NCI-H2196 treated with DMSO at 0.1 percent for 48 hours (cell line): ENCODE measurements around the gene ATP7A.
"Not testable (repeated sequence)": the region's sequence is repeated elsewhere in the genome, so short reads cannot be mapped to it uniquely, and the experiment has no call there.

Experiments
- DNase-seq: peaks from one replicate; lab custom pipeline; 2025; ENCODE audit not compliant: unreplicated experiment; lab: John Stamatoyannopoulos, UW

ATP7A gene

DNA sequence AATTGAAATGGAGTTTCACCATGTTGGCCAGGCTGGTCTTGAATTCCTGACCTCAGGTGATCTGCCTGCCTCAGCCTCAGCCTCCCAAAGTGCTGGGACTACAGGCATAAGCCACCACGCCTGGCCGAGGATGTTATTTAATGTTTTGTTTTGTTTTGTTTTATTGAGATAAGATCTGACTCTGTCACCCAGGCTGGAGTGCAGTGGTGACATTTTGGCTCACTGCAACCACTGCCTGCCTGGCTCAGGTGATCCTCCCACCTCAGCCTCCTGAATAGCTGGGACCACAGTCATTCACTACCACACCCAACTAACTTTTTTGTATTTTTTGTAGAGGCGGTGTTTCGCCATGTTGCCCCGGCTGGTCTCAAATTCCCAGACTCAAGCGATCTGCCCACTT lies 34.5 kb downstream of the ATP7A start:
- not testable (repeated sequence) for DNase-seq

- DNase-seq = no peak
Measured at GRCh38 chrX:77945910-77946545, 35.5 kb downstream of the ATP7A start.

DNA sequence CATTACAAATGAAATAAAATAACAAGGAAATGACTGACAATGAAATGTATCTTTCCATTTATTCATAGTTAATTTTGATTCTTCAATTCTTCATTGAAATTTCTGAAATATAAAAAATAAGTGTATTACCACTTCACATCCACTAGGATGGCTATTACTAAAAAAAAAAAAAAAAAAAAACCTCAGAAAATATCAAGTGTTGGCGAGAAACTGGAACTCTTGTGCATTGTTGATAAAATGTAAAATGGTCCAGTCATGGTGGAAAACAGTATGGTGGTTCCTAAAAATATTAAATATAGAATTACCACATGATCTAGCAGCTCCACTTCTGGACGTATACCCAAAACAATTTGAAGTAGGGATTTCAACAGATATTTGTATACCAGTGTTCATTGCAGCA lies 36.1 kb downstream of the ATP7A start:
- no peak for DNase-seq

DNA sequence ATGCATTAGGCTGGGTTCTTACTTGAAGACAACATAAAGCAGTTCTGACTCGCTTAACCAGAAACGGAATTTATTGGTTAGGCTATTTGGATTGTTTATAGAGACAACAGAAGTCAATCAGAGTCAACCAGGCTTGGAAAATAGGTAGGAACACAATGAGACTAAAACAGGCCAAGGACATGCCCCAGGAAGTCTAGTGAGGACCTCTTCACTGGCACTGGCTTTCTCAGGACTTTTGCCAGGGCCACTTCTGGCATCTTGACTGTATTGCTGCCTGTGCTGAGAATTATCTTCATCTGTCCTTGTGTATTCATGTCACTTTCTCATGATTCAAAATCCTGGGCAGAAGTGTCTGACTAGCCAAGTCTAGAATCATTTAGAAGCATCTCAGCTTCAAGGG lies 39.3 kb downstream of the ATP7A start:
- no peak for DNase-seq

DNA sequence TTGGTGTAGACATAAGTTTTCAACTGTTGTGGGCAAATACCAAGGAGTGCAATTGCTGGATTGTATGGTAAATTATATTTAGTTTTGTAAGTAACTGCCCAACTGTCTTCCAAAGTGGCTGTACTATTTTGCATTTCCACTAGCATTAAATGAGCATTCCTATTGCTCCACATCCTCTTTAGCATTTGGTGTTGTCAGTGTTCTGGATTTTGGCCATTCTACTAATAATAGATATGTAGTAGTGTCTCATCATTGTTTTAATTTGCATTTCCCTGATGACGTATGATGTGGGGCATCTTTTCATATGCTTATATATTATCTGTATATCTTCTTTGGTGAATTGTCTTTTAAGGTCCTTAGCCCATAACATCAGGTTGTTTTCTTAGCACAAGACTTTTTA lies 41.7 kb downstream of the ATP7A start:
- no peak for DNase-seq

GRCh38 chrX:77953302-77953701 lies 42.8 kb downstream of the ATP7A start:
- no peak for DNase-seq

DNA sequence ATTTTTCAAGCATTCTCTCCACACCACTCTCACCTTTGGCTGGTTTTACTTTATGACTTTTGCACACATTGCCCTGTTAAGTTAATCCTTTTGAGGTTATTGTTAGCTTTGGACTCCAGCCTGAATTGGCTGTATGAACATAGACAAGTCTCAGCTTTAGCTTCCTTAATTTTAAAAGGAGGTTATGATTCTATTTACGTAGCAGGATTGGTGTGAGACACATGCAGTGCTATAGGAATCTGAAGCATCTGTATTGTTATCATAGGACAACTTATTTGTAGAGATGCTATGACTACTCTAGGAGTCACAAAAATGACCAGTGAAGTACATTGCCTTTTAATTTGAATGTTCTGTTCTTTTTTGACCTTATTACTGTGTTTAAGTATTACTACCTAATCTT lies 43.2 kb downstream of the ATP7A start:
- no peak for DNase-seq

DNA sequence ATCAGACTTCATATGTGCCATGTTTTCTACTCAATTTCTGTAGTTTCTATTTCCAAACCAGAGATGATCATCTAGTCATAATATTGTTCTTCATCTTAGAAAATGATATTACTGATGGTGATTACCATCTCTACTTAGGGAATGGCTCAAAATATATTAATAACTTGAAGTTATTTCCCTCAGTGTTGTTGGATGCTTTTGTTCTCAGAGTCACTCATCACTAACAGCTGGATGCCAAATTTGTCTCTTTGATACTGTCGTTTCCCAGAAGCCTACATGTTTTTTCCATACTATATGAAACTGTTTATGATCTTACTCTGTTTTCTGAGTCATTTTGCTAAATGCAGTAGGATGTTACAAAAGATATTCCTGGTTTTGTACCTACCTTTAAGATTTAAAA lies 50.1 kb downstream of the ATP7A start:
- no peak for DNase-seq

GRCh38 chrX:77961063-77961462 lies 50.6 kb downstream of the ATP7A start:
- DNase-seq = no peak

- DNase-seq = no peak
Measured at GRCh38 chrX:77962068-77962902, 51.8 kb downstream of the ATP7A start.

DNA sequence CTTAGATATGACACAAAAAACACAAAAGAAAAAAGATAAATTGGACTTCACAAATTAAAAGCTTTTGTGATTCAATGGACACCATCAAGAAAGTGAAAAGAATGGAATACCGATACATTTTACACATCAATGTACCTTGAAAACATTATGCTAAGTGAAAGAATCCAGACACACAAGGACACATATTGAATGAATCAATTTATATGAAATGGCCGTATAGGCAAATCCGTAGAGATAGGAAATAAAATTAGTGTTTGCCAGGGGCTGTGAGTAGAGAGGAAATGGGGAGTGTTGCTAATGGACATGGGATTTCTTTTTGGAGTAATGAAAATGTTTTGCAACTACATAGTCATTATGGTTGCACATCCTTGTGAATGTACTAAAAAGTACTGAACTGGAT lies 55.9 kb downstream of the ATP7A start:
- no peak for DNase-seq

DNA sequence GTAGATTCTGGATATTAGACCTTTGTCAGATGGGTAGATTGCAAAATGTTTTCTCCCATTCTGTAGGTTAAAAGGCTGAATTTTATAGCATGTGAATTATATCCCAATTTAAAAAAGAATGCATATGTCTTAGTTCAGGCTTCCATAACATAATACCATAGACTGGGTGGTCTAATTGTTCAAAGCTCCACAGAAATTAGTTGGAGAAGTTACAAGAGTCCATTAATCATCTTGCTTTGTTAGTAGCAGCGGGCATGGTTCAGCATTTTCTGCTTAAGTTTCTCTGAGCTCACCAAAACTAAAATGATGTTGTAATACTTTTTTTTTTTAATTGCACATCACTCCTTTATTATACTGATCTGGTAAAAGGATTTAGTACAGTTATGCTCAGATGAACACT lies 57.1 kb downstream of the ATP7A start:
- no peak for DNase-seq

DNA sequence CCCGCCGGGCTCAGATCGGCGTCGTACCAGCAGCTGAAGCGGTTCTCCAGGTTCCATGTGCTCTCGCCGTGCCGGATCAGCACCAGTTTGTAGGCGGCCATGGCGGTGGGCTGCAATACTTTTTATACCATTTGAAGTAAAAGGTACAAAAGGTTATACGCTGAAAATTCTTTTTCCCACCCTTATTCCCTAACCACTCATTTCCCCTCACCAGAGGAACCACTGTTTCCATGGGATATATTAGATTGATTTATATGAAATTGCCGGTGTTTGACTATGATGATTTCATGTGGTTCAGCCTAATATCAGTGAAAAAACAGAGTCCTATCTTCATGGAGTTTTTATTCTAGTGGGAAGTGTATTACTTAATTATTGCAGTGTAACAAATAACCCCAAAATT lies 59.0 kb downstream of the ATP7A start, which contains the start of gene PGAM4:
TSS of gene PGAM4 (minus strand) at position 101 of the 400 bp plus-strand sequence. CDS start at position 101, 0 bp downstream.
- DNase-seq = no peak

- DNase-seq = no peak
Measured at GRCh38 chrX:77975755-77976154, 65.3 kb downstream of the ATP7A start.

- no peak for DNase-seq
Measured at GRCh38 chrX:77977095-77977494, 66.6 kb downstream of the ATP7A start.

DNA sequence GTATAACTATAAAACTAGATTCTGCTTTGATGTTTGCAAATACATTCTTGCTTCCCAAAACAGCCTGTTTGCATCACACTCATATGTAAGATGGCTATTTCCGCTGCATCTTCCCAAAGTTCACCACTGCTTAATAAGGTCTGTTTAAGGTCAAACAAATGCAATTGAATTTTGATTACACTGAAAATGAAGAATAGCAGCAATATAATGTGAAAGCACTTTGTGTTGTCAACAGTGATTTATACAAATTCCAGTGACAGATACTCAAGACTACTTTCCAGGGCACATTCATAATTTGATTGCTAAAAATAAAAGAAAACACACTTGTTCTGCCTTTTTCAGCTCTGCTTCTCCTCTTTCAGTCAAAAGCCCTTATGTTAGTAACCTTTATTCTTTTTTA lies 67.0 kb downstream of the ATP7A start:
- DNase-seq = no peak

DNA sequence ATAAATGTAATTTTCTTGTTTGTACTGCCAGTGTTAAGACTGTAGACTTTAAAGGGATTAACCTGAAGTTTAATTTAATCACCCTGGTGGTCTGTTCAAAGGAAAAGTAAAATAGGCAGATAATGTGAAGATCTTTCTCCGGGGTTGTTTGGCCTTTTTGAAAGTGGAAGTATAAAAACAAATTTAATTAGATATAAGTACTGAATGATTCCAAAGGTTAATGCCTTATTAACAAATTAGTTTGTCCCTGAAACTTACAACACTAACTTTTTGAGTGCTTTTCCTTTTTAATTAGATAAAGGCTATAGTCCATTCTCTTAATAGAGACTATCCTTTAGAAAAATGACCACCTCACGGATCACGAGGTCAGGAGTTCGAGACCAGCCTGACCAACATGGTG lies 69.4 kb downstream of the ATP7A start:
- no peak for DNase-seq

GRCh38 chrX:78011846-78012245 lies 101.4 kb downstream of the ATP7A start:
- no peak for DNase-seq

DNA sequence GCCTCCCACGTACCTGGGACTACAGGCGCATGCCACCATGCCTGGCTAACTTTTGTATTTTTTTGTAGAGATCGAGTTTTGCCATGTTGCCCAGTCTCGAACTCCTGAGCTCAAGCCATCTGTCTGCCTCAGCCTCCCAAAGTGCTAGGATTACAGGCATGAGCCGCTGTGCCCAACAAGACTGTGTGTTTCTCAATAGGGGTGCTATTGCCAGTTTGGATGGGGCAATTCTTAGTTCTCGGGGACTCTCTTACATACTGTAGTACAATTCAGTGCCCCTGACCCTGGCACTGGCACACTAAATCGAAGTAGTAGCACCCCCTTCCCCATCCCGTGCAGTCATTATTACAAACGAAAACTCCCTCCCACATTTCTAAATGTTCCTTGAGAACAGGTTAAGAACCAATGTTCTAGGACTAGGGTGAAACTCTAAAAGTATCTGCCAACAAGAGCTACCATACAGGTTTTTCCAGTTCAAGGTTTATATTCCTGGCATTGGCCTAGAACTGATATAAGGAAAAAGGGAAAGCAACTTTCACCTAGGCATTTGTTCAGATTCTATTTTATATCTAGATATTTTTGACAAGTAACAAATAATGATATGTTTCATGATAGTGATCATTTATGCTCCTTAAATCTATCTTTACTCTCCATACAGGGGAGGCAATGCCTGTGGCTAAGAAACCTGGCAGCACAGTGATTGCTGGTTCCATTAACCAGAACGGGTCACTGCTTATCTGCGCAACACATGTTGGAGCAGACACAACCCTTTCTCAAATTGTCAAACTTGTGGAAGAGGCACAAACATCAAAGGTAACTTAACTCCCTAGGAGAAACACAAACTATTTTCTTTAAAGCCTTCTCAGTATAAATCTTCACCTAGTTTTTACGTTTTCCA lies 109.3 kb downstream of the ATP7A start:
- no peak for DNase-seq

DNA sequence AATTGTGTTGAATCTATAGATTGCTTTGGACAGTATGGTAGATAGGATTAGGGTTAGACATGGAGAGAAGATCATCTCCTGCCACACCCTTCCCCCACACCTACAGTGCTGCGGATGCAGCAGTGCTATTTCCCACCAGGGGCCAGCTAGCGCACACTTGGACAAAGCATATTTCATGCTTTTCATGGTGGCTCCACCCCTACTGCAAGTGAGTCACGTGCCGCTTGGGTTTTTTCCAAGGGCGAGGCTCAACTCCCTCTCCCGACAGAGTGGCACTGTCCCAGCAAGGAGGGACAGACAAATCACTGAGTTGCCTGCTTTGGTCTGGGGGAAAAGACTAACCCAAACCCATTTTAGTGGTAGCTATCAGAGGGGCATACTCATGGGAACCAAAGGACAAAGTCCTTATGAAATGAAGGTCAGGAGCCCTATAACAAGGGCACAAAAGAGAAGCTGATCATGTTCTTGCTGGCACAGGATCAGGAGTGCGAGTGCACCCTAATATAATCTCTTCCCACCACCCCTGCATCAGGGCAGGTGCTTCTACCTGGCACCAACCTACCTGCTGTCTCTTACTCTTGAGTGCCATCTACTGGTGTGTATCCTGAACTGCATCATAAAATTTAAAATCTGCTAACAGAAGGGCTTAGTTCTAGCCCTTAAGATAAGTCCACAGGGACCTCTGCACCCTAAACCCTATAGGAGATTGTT lies 114.0 kb downstream of the ATP7A start:
- DNase-seq = no peak

DNA sequence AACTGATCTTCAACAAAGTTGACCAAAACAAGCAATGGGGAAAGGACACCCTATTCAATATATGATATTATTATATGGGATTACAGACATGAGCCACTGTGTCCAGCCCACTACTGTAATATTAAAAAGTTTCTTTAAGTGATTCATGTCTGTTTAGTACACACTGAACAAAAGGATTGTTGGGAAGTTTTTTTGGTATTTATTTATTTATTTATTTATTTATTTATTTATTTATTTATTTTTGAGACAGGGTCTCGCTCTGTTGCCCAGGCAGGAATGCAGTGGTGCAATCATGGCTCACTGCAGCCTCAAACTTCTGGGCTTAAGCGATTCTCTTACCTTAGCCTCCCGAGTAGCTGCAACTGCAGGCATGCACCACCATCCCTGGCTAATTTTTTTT lies 117.3 kb downstream of the ATP7A start:
- no peak for DNase-seq
